HEK293T (cell line): Measurements from ENCODE around the gene ERBB4.

Experiments
- CTBP1 ChIP-seq: fragments of 450-650 bp; IDR thresholded peaks from 2 replicates; pipeline ENCODE4 v1.6.1; 2016; ENCODE audit warnings: borderline replicate concordance
- FOXK2 ChIP-seq: fragments of 450-650 bp; IDR thresholded peaks from 2 replicates; pipeline ENCODE4 v1.6.1; 2016; ENCODE audit warnings: mild to moderate bottlenecking
- FOXM1 ChIP-seq: fragments of 450-650 bp; IDR thresholded peaks from 2 replicates; pipeline ENCODE4 v1.6.1; 2017; ENCODE audit warnings: mild to moderate bottlenecking, borderline replicate concordance
- NFRKB ChIP-seq: fragments of 450-650 bp; IDR thresholded peaks from 2 replicates; pipeline ENCODE4 v1.6.1; 2016; ENCODE audit warnings: mild to moderate bottlenecking, moderate library complexity
- SUZ12 ChIP-seq: fragments of 450-650 bp; IDR thresholded peaks from 2 replicates; pipeline ENCODE4 v1.6.1; 2016; ENCODE audit warnings: mild to moderate bottlenecking
- TARDBP ChIP-seq: fragments of 450-650 bp; IDR thresholded peaks from 2 replicates; pipeline ENCODE4 v1.6.1; 2016
- ZNF384 ChIP-seq: fragments of 450-650 bp; IDR thresholded peaks from 2 replicates; pipeline ENCODE4 v1.6.1; 2016
- TF ChIP-seq, protein P1 (sequence below): fragments of 450-650 bp; IDR thresholded peaks from 2 replicates; pipeline ENCODE4 v1.6.1; 2016

DNA sequence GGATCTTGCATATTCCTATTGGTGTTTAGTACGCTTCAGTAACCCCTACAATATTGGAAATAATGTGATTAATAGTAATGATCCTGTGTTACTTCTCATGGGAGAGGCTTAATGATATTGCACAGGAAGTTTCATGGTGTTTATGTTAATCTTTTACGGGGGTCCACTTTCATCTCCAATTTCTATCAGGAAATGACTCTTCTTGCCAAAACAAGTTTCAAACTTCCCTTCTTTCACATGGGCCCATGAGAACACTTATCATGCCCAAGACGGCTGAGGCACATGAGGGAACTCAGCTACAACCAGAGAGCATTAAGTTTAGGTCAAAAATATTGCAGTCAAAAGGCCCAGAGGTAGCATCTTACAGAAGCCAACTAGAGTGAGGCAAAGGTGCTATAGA is 7.6 kb downstream of the ERBB4 start:
- TF ChIP-seq FOXM1 (no peak), TARDBP (no peak), SUZ12 (no peak), NFRKB (no peak), CTBP1 (no peak), FOXK2 (no peak), ZNF384 (no peak)
- TF ChIP-seq, protein P1, sequence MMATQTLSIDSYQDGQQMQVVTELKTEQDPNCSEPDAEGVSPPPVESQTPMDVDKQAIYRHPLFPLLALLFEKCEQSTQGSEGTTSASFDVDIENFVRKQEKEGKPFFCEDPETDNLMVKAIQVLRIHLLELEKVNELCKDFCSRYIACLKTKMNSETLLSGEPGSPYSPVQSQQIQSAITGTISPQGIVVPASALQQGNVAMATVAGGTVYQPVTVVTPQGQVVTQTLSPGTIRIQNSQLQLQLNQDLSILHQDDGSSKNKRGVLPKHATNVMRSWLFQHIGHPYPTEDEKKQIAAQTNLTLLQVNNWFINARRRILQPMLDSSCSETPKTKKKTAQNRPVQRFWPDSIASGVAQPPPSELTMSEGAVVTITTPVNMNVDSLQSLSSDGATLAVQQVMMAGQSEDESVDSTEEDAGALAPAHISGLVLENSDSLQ: no peak
